ENCODE measurements around the gene TUBA8.

DNA sequence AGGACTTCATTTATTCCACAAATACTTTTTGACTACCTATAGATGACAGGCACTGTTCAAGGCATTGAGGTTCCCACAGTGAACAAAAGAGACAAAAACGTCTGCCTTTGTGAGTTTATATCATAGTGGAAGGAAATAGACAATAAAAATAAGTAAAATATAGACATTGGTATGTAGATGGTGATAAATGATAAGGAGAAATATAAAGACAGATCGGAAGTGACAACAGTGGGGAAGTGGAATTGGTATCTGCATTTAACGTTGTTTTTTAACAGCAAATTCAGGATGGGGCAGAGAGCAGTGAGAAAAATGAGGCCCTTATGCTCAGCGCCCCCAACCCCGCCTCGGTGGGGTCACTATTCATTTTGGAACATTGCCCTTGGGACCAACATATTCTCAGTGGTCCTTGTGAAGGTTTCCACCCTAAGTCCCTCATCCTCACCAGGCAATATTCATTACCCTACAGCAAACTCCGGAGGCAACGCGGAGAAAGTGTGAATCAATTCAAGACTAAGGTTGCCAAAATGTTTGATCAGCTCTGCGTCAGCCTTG, 33.4 kb upstream of the TUBA8 start:
- TF ChIP-seq, protein P1, sequence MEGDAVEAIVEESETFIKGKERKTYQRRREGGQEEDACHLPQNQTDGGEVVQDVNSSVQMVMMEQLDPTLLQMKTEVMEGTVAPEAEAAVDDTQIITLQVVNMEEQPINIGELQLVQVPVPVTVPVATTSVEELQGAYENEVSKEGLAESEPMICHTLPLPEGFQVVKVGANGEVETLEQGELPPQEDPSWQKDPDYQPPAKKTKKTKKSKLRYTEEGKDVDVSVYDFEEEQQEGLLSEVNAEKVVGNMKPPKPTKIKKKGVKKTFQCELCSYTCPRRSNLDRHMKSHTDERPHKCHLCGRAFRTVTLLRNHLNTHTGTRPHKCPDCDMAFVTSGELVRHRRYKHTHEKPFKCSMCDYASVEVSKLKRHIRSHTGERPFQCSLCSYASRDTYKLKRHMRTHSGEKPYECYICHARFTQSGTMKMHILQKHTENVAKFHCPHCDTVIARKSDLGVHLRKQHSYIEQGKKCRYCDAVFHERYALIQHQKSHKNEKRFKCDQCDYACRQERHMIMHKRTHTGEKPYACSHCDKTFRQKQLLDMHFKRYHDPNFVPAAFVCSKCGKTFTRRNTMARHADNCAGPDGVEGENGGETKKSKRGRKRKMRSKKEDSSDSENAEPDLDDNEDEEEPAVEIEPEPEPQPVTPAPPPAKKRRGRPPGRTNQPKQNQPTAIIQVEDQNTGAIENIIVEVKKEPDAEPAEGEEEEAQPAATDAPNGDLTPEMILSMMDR (IDR thresholded peaks at IDR 0.05), result no peak
- TF ChIP-seq POLR2AphosphoS5 (IDR thresholded peaks at IDR 0.05) (no peak), POLR2A (IDR thresholded peaks at IDR 0.05) (no peak)
